Measurements from ENCODE around the gene DAPK2.

Gene DAPK2

GRCh38 chr15:63943829-63944680, 102.2 kb downstream of the DAPK2 start:
- Histone ChIP-seq H3K4me3 (no peak overlapping the region), H3K27ac (no peak overlapping the region)
- no peak for DNase-seq (ENCODE audit: low spot score)
- no peak for TF ChIP-seq CTCF (IDR thresholded peaks at IDR 0.05)

GRCh38 chr15:63942486-63943365, 103.6 kb downstream of the DAPK2 start:
- no peak overlapping the region for H3K27ac ChIP-seq
- TF ChIP-seq CTCF (IDR thresholded peaks at IDR 0.05): no peak
- no peak for DNase-seq (ENCODE audit: low spot score)
- no peak overlapping the region for H3K4me3 ChIP-seq

GRCh38 chr15:63941698-63942465, 104.4 kb downstream of the DAPK2 start:
- TF ChIP-seq CTCF (IDR thresholded peaks at IDR 0.05): no peak

GRCh38 chr15:63940966-63941620, 105.2 kb downstream of the DAPK2 start:
- no peak for DNase-seq (ENCODE audit: low spot score)
- no peak overlapping the region for H3K4me3 ChIP-seq
- no peak for TF ChIP-seq CTCF (IDR thresholded peaks at IDR 0.05)
- peak overlapping the region in 1 of 2 donors; percentile 25 for H3K27ac ChIP-seq

More at GRCh38 chr15:63941698-63942465, 104.4 kb downstream of the DAPK2 start:
- DNase-seq (ENCODE audit: low spot score): no peak
- Histone ChIP-seq H3K27ac (peak overlapping the region in 1 of 2 donors; percentile 32), H3K4me3 (no peak overlapping the region)

GRCh38 chr15:63939531-63940130, 106.7 kb downstream of the DAPK2 start:
- DNase-seq (ENCODE audit: low spot score): no peak
- no peak for TF ChIP-seq CTCF (IDR thresholded peaks at IDR 0.05)
- H3K4me3 ChIP-seq: no peak overlapping the region
- H3K27ac ChIP-seq: peak overlapping the region; percentile 23 to 81

- no peak for DNase-seq (ENCODE audit: low spot score)
- H3K27ac ChIP-seq: peak overlapping the region in 1 of 2 donors; percentile 35
- no peak for TF ChIP-seq CTCF (IDR thresholded peaks at IDR 0.05)
- no peak overlapping the region for H3K4me3 ChIP-seq
Measured at GRCh38 chr15:63938486-63939061, 107.7 kb downstream of the DAPK2 start.

Measured in coronary artery (tissue), 2 donors.